Measurements from ENCODE around the gene AGAP3.

AGAP3 gene

DNA sequence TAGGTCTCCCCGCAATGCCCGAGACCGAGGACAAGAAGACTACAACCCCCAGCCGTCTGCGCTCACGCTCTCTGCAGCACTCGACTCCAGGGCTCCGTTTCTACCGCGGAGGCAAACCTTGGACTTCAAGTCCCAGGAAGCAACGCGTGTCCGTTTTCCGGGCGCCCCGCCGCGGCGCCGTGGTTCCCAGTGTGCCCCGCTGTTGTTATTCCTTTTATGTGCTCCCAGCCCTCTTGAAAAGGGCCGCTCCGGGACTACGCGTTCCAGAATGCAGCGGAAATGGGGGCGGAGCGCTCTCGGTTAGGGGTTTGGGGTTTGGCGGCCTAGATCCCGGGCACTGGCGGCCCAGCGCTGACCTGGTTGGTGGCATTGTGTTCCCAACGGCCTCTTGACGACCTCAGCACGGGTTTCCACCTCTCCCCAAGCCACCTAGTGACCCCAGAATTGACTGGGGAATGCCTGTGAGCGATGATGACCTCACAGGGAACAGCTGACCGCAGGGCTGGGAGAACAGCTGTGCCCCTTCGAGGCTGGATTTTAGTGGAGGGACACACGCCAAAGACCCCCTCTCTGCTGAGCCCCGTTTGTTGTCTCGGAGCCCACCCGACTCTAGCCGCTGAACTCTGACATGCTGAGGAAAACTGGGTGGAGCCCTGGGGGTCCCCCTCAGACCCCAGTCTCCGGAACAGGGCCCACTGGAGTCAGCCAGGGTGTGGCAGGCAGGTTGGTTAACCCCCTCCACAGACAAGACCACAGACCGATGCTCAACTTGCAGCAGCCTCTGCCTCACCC, 28.1 kb upstream of the AGAP3 start:
- DNase-seq: peak; percentile 99

DNA sequence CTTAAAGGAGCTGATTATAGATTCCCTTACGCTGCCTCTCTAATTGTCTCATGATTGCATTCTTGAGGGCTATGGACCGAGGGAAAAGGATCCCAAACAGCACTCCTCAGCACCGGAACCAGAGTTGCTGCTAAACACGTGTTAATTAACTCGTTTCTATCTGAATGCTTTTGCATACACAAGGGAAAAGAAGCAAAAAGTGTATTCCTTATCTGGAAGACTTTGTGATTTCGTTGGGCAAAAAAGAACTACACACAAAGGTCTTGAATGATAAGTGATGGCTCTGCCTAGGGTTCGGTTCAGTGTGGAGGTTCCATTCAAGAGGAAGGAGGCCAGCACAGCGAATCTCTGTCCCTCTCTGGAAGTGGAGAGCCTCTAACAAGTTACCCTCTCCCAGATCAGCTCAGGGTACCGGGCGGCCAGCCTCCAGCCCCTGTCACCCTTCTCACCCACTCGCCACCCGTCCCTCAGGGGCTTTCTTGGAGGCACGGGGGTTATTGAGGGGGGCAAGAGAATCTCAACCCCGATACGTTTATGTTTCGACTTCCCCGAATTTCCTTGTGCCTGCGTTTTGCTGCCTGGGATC, 27.4 kb upstream of the AGAP3 start:
- no peak for DNase-seq

DNA sequence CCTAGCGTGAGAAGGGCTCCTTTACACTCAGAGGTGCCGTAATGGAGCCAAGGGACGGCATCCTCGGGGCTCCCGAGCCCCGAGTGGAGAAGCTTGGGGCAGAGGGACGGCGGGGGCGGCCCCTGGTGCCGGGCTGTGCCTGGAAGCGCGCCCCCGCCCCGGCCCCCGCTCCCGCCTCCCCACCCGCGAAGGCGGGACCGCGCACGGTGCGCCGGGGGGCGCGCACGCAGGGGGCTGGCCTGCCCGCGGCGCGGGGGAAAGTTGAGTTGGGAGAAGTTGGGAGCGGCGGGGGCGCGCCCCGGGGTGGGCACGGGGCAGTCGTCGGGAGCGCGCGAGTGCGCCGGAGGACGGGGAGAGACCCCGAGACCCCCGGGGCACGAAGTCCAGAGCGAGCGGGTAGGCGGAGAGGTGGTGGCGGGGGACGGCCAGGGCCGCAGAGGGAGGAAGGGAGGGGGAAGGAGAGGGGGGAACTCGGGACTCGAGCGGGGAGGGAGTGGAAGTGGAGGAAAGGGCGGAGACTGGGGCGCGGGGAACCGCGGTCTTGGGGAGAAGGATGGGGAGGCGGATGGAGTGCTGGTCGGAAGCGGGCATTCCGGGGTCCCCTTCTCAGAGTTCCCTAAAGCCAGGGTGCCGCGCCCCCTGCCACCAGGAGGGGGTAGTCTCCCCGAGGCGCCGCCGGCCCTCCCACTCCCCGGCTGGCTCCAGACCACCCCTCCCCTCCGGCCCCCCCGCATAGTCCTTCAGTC, 26.7 kb upstream of the AGAP3 start, which contains the start of gene SLC4A2:
SLC4A2 (plus strand) TSS at position 223 of the 746 bp plus-strand sequence. CDS start 2,399 bp downstream, outside the sequence.
- DNase-seq: peak; percentile 57

DNA sequence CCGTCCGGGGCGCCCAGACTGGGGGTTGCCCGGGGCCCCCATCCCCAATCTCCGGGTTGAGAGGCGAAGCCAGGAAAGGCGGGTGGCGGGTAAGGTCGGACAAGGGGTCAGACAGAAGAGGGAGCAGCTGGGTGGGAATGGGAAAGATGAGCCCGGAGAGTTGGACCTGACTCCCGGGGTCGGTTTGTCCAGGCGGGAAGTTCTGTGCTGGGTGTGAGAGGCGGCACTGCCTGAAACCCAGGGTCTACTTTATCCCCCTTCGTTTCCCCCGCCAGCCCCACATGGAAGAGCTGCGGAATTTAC, 26.2 kb upstream of the AGAP3 start:
- no peak for DNase-seq

DNA sequence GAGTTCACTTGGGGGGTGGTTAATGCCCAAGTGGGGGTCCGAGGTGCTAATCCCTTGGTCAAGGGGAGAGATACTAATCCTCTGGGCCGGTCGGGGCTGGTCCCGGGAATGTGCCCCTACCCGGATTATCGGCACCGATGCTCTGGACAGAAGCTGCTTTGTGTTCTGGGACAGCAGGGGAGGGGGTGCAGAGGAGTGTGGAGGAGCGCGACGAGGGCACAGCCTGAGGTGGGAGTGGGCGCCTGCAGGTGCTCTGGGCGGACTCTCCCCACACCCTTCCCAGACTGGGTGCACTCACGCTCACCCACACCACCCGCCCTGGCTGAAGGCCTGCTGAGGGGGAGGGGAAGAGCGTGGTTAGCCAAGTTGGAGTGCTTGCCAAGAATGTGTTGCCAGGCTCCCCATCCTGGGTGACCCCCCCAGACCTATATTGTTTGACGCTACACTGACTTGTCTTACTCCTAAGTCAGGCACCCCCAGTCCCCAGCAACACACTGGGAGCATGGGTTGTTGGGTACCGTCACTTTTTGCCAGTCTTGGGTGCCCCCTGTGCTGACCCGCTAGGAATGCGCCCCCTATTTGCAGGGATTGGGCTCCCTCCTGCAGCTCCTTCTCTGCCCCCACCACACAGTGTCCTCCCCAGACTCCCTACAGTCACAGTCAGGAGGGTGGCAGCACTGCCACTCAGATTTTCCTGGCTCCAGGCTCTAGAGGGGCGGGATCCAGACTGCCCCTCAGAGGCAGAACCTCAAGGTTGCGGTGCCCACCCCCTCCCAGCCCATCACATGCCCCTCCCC, 25.7 kb upstream of the AGAP3 start:
- DNase-seq: no peak

DNA sequence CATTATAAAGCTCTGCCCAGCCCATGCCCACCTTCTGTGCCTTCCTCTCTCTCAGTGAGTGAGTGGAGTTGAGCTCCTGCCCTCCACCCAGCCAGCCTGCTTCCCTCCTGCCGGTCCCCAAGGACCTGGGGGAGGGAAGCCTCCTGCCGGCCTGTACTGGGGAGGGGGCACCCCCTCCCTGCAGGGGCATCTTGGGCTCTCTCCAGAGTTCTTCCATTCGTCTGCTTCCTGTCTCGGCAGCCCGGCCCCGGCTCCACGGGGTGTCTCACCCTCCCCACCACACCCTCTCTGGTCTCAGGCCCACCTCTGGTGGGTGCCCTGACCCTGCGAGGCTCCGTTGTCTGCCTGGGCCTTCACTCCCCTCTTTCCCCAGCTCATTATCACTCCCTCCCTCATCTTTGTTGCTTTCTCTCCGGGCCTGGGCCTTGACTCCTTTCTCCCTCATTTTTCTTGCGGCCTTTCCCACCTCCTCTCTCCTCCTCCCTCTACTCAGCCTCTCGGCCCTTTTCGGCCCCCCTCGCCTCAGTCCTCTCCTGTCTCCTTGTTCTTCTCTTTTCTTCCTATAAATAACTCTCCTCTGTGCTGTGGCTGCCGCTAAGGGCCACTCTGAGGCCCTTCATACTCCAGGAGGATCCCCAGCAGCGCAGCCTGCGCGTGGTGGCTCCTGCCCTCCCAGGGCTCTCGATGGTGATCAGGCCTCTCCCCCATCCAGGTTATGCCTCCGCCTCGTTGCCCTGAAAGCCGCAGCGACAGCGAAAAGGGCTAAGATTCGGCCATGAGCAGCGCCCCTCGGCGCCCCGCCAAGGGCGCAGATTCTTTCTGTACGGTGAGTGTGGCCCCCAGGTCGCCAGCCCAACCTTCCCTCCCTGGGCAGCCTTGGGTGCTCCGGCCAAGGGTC, 24.8 kb upstream of the AGAP3 start:
- DNase-seq: no peak

DNA sequence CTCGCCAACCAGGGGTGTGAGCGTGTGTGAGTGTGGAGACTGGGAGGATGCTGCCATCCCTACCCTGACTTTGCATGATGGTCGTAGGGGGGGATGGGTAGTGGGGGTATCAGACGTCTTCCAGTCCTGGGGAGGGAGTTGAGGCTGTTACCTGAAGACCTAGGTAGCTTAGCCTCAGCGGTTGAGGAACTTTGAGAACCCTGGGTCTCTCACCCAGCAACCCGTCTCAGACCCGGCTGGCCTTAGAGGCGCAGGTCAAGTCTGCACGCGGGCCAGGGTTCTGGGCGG, 24.2 kb upstream of the AGAP3 start:
- DNase-seq: no peak

DNA sequence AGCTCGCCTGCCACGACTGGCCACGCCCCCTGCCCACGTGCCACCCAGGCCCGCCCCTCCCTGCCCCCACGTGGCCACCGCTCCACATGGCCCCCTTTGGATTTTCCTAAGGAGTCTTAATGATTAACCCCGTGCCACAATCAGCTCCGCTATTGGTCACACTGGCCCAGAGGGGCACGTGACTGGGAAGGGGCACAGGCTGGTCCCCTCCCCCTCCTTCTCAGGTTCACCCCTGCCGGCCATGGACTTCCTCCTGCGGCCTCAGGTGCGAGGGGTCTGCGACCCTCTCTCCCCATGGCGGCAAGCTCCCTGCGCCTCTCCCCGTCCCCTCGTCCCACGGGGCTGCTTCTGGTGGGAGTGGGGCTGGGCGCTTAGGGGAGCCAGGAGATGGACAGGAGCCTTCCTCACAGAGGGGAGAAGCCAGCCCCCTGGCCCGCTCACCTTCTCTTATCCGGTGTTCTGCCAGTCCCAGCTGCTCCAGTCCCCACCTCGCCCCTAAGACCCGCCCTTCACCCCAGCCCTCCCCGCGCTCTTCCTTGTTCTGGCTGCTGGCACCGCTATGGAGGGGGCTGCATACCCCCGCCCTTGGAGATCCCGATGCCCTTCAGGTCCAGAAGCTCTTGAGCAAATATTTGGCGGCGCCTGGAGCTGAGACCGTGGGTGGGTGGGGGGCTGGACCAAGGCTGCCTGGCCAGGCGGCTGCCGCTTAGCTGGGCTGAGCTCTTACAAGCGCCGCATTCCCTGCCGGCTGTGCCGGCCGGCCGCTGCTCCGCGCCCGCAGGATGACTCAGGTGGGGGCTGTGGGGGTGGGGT, 23.7 kb upstream of the AGAP3 start:
- no peak for DNase-seq

DNA sequence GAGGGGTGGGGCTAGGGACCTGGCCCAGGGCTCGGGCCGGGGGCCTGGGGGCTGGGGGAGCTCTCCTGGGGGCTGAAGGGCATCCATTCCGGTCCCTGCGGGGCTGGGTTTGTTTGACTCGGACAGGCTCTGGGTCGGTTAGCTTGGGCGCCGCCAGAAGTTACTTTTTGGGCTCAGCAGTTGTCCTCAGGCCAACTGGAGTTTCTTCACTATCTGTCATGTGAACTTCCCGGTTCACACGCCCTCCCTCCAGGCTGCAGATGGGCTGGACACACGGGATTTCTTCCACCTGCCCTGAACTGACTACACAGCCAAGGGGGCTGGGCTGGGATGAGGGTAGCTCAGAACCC, 23.1 kb upstream of the AGAP3 start:
- no peak for DNase-seq

DNA sequence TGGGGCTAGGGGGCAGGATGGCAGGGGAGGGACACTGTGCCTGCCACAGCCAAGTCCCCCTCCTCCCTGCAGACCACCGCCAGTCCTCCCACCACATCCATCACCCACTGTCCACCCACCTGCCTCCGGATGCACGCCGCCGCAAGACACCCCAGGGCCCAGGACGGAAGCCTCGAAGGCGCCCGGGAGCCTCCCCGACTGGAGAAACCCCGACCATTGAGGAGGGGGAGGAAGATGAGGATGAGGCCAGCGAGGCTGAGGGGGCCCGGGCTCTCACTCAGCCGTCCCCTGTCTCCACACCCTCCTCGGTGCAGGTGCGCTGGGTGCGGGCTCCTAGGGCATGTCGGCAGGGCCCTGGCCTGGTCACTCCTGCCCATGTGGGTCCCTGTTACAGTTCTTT, 21.8 kb upstream of the AGAP3 start:
- DNase-seq: no peak

DNA sequence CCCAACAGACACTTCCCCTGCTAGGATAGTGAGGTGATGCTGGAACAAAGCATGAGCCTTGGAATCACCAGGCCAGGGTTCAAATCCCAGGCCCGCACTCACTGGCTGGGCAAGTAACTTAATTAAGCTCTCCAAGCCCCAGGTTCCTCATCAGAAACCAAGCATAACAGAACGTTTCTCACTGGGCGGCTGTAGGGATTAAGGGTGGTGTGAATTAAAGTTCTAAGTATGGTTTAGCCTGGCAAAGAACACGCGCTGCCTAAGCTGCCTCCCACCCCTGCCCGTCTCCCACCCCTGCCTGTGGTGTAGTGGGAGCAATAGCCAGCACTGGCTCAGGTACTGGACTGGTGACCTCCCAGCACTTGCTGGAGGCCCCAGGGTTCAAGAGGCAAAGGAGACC, 21.3 kb upstream of the AGAP3 start:
- no peak for DNase-seq

DNA sequence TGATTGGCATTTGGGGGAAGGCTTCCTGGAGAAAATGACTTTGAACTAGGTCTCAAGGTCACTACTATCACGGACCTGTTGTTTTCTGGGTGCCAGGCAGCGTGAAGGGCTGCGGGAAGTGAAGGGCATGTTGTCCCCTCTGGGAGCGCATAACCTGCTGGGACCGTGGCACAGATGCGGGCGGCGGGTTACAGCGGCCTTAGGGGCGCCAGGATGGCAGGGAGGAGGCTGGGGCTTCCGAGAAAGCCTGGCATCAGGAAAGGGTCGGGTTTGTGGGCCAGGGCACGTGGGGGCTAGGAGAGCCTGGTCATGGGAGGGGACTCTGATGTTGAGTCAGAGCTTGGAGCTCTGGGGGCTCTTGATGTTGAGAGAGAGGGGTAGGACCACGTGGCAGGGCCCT, 20.8 kb upstream of the AGAP3 start:
- no peak for DNase-seq

DNA sequence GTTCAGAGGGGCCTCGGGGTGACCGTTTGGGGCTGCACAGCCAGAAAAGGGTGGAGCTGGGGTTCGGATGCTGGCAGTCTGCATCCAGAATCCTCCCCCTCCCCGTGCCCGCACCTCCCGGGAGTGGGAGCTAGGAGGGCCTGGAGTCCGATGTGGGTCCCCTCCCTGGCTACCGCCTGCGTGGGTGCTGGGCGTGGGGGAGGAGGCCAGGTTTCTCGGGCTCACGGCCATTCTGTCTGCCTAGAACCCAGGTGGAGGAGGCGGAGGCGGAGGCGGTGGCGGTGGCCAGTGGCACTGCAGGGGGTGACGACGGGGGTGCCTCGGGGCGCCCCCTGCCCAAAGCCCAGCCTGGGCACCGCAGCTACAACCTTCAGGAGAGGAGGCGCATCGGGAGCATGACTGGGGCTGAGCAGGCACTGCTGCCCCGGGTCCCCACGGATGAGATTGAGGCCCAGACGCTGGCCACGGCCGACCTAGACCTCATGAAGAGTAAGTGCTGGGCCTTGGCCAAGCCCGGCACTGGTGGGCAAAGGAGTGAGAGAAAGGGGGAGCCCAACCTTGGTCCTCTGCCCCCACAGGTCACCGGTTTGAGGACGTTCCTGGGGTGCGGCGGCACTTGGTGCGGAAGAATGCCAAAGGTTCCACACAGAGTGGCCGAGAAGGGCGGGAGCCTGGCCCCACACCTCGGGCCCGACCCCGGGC, 19.9 kb upstream of the AGAP3 start:
- DNase-seq: no peak

DNA sequence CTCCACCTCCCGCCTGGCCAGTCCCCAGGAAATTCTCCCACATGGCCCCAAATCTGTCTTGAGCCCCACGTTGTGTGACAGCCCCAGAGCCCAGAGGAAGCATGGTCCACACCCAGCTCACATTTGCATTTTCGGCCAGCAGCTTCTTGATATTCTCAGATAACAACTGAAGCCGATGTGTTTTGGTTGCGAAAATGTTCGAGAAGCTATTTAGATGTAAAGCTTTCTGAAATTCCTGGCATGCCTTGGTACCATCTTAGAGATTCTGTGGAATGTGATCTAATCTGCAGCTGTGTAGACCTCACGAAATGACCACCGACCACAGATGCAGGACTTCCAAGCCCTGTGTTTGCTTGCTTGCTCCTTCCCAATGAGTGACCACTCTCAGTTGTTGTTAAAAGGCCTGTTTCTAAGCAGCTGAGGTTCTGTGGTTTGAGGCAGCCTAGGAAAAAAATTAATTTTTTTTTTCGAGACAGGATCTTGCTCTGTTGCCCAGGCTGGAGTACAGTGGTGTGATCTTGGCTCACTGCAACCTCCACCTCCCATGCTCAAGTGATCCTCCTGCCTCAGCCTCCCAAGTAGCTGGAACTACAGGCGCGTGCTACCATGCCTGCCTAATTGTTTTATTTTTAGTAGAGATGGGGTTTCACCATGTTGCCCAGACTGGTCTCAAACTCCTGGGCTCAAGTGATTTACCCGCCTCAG, 18.1 kb upstream of the AGAP3 start:
- DNase-seq: no peak

DNA sequence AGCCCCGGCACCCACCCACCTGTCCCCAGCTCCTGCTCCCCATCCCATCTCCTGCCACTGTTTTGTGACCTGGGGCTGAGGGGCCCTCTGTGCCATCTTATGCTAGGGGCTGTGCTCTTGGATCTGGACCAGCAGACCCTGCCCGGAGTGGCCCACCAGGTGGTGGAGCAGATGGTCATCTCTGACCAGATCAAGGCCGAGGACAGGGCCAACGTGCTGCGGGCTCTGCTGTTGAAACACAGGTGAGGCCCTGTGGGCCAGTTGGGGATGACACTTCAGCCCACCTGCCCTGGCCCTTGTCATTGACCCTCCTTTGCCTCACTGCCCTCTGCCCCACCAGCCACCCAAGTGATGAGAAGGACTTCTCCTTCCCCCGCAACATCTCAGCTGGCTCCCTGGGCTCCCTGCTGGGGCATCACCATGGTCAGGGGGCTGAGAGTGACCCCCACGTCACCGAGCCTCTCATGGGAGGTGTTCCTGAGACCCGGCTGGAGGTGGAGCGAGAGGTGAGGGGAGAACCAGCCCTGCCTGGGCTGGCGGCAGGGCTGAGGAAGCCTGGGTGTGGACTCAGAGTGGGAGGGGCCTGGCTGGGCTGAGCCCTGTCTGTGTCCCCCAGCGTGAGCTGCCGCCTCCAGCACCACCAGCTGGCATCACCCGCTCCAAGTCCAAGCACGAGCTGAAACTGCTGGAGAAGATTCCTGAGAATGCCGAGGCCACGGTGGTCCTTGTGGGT, 16.3 kb upstream of the AGAP3 start:
- no peak for DNase-seq

DNA sequence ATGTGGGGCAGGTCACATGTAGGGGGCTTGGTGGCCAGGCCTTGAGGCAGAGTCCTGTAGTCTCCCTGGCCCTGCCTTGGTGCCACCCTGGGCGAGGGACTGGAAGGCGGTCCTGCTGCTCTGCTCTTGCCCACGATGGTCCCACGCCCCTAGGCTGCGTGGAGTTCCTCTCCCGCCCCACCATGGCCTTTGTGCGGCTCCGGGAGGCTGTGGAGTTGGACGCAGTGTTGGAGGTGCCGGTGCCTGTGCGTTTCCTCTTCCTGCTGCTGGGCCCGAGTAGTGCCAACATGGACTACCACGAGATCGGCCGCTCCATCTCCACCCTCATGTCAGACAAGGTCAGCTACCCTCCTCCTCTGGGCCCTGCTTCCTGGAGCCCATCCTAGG, 15.7 kb upstream of the AGAP3 start:
- DNase-seq: no peak

DNA sequence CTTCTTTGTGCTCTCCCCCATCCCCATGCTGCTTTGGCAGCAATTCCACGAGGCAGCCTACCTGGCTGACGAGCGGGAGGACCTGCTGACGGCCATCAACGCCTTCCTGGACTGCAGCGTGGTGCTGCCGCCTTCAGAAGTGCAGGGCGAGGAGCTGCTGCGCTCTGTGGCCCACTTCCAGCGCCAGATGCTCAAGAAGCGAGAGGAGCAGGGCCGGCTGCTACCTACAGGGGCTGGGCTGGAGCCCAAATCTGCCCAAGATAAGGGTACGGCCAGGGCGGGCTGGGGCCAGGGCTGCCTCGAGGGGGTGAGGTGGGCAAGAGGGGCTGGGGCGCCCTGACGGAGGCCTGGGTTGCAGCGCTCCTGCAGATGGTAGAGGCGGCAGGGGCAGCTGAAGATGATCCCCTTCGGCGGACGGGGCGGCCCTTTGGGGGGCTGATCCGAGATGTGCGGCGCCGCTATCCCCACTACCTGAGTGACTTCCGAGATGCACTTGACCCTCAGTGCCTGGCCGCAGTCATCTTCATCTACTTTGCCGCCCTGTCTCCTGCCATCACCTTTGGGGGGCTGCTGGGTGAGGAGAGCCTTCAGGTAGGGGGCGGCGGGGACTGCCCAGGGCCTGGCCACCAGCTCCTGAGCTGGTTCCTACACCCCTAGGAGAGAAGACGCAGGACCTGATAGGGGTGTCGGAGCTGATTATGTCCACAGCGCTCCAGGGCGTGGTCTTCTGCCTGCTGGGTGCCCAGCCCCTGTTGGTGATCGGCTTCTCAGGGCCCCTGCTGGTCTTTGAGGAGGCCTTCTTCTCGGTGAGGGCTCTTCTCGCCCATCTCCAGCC, 15.0 kb upstream of the AGAP3 start:
- DNase-seq: no peak

DNA sequence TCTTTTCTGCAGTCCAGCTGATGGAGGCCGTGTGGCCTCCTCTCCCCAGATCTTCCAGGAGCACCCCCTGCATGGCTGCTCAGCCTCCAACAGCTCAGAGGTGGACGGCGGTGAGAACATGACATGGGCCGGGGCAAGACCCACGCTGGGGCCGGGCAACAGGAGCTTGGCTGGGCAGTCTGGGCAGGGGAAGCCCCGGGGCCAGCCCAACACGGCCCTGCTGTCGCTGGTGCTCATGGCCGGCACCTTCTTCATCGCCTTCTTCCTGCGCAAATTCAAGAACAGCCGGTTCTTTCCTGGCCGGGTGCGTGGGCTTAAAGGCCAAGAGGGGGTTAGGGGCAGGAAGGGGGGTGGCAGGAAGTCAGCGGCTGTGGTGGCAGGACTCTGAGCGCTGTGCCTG, 12.3 kb upstream of the AGAP3 start:
- DNase-seq: no peak

Data from NCI-H1105 treated with DMSO at 0.1 percent for 48 hours (cell line).